HUDEP-2 (cell line): ENCODE data around the gene LRP1B.
A peak's percentile ranks its signal among the peaks of the same experiment; 100 is the strongest.

Experiments used
- DNase-seq, 76 experiments: peaks; one replicate each; lab custom pipeline; 2025; ENCODE audit not compliant: unreplicated experiment in 76 of 76; lab: John Stamatoyannopoulos, UW

The LRP1B gene

GRCh38 chr2:142131010-142131669 is at the start of gene LRP1B:
TSS of gene LRP1B (minus strand) at chr2:142131016. CDS start at chr2:142130729, 287 bp downstream.
- DNase-seq, result no peak

GRCh38 chr2:142179686-142180085 is 48.9 kb upstream of the LRP1B start:
- no peak for DNase-seq

- no peak for DNase-seq
Measured at GRCh38 chr2:142178604-142179003, 47.8 kb upstream of the LRP1B start.

GRCh38 chr2:142176941-142177340 is 46.1 kb upstream of the LRP1B start:
- DNase-seq, result no peak

- DNase-seq, result no peak
Measured at GRCh38 chr2:142175813-142176338, 45.1 kb upstream of the LRP1B start.

- DNase-seq, result no peak
Measured at GRCh38 chr2:142174176-142174575, 43.4 kb upstream of the LRP1B start.

- DNase-seq, result no peak
Measured at GRCh38 chr2:142170847-142171246, 40.0 kb upstream of the LRP1B start.

GRCh38 chr2:142165790-142166189 is 35.0 kb upstream of the LRP1B start:
- DNase-seq, result peak in 4 of 76 experiments; percentile 5 to 13 (median 10)

GRCh38 chr2:142153601-142154000 is 22.8 kb upstream of the LRP1B start:
- DNase-seq, result no peak

GRCh38 chr2:142150453-142150852 is 19.6 kb upstream of the LRP1B start:
- no peak for DNase-seq

GRCh38 chr2:142144547-142144946 is 13.7 kb upstream of the LRP1B start:
- DNase-seq, result no peak

GRCh38 chr2:142142595-142142994 is 11.8 kb upstream of the LRP1B start:
- no peak for DNase-seq

GRCh38 chr2:142140434-142140845 is 9.6 kb upstream of the LRP1B start:
- DNase-seq, result peak in 5 of 76 experiments; percentile 0 to 22 (median 5)

- DNase-seq, result no peak
Measured at GRCh38 chr2:142139384-142139783, 8.6 kb upstream of the LRP1B start.

GRCh38 chr2:142136571-142136970 is 5.8 kb upstream of the LRP1B start:
- DNase-seq, result no peak

- DNase-seq, result no peak
Measured at GRCh38 chr2:142134911-142135310, 4.1 kb upstream of the LRP1B start.

GRCh38 chr2:142130111-142131009 is 456 bp downstream of the LRP1B start:
- DNase-seq, result peak in 2 of 76 experiments; percentile 3 to 5

- no peak for DNase-seq
Measured at GRCh38 chr2:142128105-142128504, 2.7 kb downstream of the LRP1B start.

GRCh38 chr2:142127248-142127647 is 3.6 kb downstream of the LRP1B start:
- DNase-seq, result no peak

- no peak for DNase-seq
Measured at GRCh38 chr2:142124706-142125105, 6.1 kb downstream of the LRP1B start.

- DNase-seq, result no peak
Measured at GRCh38 chr2:142119347-142119746, 11.5 kb downstream of the LRP1B start.
